GM18520 (cell line): ENCODE measurements around the gene SHKBP1.

Experiments used
- ATAC-seq: cut with Tn5 transposase; IDR thresholded peaks from one replicate; pipeline ENCODE4 v1.9.1; 2021; ENCODE audit not compliant: unreplicated experiment

The SHKBP1 gene

GRCh38 chr19:40599331-40599901, 22.7 kb downstream of the SHKBP1 start:
- ATAC-seq, result no peak

GRCh38 chr19:40599902-40600569, 23.4 kb downstream of the SHKBP1 start:
- no peak for ATAC-seq

GRCh38 chr19:40600570-40601133, 24.0 kb downstream of the SHKBP1 start:
- ATAC-seq, result no peak

GRCh38 chr19:40601134-40601974, 24.7 kb downstream of the SHKBP1 start, which contains the start of gene LTBP4:
Gene LTBP4 (plus strand): TSS chr19:40601369. CDS start chr19:40601388, 19 bp downstream.
- ATAC-seq, result no peak

GRCh38 chr19:40603071-40603388, 26.4 kb downstream of the SHKBP1 start:
- ATAC-seq, result no peak

- peak; percentile 59 for ATAC-seq
Measured at GRCh38 chr19:40603389-40604170, 26.9 kb downstream of the SHKBP1 start.

- no peak for ATAC-seq
Measured at GRCh38 chr19:40604171-40604646, 27.5 kb downstream of the SHKBP1 start.

GRCh38 chr19:40604647-40605215, 28.1 kb downstream of the SHKBP1 start:
- ATAC-seq, result no peak

- peak; percentile 37 for ATAC-seq
Measured at GRCh38 chr19:40605216-40605971, 28.7 kb downstream of the SHKBP1 start.

GRCh38 chr19:40607311-40608239, 30.9 kb downstream of the SHKBP1 start:
- ATAC-seq, result no peak

GRCh38 chr19:40608240-40608621, 31.6 kb downstream of the SHKBP1 start:
- ATAC-seq, result no peak

GRCh38 chr19:40608957-40609356, 32.3 kb downstream of the SHKBP1 start:
- no peak for ATAC-seq

- ATAC-seq, result peak; percentile 30
Measured at GRCh38 chr19:40609561-40610395, 33.1 kb downstream of the SHKBP1 start.

- ATAC-seq, result no peak
Measured at GRCh38 chr19:40610396-40611064, 33.9 kb downstream of the SHKBP1 start.

- ATAC-seq, result no peak
Measured at GRCh38 chr19:40611096-40611495, 34.4 kb downstream of the SHKBP1 start.

GRCh38 chr19:40611900-40612698, 35.4 kb downstream of the SHKBP1 start:
- no peak for ATAC-seq
